Measurements from ENCODE around the gene TRIM23.

Gene TRIM23

GRCh38 chr5:65624025-65624570, at the start of gene TRIM23:
Gene TRIM23 (minus strand): TSS chr5:65624333. CDS start chr5:65624274, 59 bp downstream.
- WGBS (ENCODE audit: insufficient coverage, insufficient read length), result no CpG with 5 or more reads among the region's 32 CpGs

GRCh38 chr5:65672796-65673195, 48.7 kb upstream of the TRIM23 start:
- Histone ChIP-seq H3K36me3 (ENCODE audit: control insufficient read depth, insufficient read depth, low read length) (no peaks in the 10 kb centered on the region; the same call in 1 of the 2 replicates), H3K4me3 (ENCODE audit: low read length) (no peak overlapping the region), H3K4me1 (ENCODE audit: control insufficient read depth, insufficient read depth, low read length) (no peaks in the 10 kb centered on the region), H3K27ac (ENCODE audit: low read length) (no peak overlapping the region), H3K27me3 (ENCODE audit: control insufficient read depth, insufficient read depth, low read length) (no peaks in the 10 kb centered on the region), H3K9me3 (ENCODE audit: control insufficient read depth, insufficient read depth, low read length) (no peaks in the 10 kb centered on the region)
- no peak for DNase-seq (ENCODE audit: low read depth, low spot score)
- no CpG with 5 or more reads among the region's 1 CpG for WGBS (ENCODE audit: insufficient coverage, insufficient read length)

More at GRCh38 chr5:65624025-65624570, at the start of gene TRIM23:
- Histone ChIP-seq H3K36me3 (ENCODE audit: control insufficient read depth, insufficient read depth, low read length) (no peaks in the 10 kb centered on the region), H3K4me3 (ENCODE audit: low read length) (peak within 1 kb of the TSS; percentile 90), H3K27ac (ENCODE audit: low read length) (no peak within 1 kb of the TSS), H3K4me1 (ENCODE audit: control insufficient read depth, insufficient read depth, low read length) (no peaks in the 10 kb centered on the region), H3K9me3 (ENCODE audit: control insufficient read depth, insufficient read depth, low read length) (no peaks in the 10 kb centered on the region), H3K27me3 (ENCODE audit: control insufficient read depth, insufficient read depth, low read length) (no peaks in the 10 kb centered on the region)
- peak; percentile 61 for DNase-seq (ENCODE audit: low read depth, low spot score)

DNA sequence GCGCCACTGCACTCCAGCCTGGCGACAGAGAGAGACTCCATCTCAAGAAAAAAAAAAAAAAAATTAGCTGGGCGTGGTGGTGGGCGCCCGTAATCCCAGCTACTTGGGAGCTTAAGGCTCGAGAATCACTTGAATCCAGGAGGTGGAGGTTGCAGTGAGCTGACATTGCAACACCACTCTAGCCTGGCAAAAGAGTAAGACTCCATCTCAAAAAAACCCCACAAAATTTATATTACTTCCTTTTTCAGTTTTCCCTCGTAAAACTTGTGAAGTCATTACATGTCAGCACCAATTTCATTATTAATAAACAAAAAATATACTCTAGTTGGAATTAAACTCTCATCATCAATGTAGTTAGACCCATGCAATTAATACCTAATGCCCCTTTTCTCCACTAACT, 44.6 kb upstream of the TRIM23 start:
- H3K36me3 ChIP-seq (ENCODE audit: control insufficient read depth, insufficient read depth, low read length), result no peaks in the 10 kb centered on the region; the same call in 1 of the 2 replicates
- WGBS (ENCODE audit: insufficient coverage, insufficient read length), result 100% methylated on average over 1 of the region's 7 CpGs

DNA sequence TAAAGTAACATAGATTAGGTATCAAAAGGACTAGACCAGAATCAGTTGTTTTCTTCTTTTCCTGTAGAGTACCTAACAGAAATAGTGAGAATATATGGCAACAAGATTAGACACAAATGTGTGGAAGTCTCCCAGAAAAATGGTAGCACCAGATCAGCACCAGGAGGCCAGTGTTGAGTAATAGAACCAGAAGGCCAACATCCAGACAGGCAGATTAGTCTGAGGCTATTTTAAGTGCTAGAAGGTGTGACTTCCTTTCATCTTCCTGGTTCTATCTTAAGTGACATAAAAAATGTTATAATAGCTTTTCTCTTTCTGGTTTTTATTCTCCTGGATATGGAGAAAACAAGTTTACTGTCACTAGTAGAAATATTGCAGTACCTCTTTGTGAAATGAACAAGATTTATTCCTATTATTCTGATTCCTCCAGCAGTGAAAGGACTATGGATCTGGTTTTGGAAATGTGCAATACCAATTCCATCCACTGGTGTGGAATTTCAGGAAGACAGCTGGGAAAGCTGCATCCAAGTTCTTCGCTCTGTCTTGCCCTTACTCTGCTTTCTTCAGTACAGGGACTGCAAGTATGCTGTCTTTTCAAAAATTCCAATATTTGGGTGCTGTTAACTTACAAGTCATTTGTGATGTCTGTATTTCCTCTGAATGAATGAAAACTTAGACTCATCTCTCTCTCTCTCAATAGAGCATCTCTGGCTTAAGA, 39.8 kb upstream of the TRIM23 start:
- Histone ChIP-seq H3K9me3 (ENCODE audit: control insufficient read depth, insufficient read depth, low read length) (no peaks in the 10 kb centered on the region), H3K36me3 (ENCODE audit: control insufficient read depth, insufficient read depth, low read length) (no peaks in the 10 kb centered on the region), H3K4me1 (ENCODE audit: control insufficient read depth, insufficient read depth, low read length) (no peaks in the 10 kb centered on the region), H3K27ac (ENCODE audit: low read length) (no peak overlapping the region), H3K27me3 (ENCODE audit: control insufficient read depth, insufficient read depth, low read length) (no peaks in the 10 kb centered on the region), H3K4me3 (ENCODE audit: low read length) (no peak overlapping the region)
- no CpG with 5 or more reads among the region's 1 CpG for WGBS (ENCODE audit: insufficient coverage, insufficient read length)
- peak; percentile 16 for DNase-seq (ENCODE audit: low read depth, low spot score)

More for the DNA sequence above, 44.6 kb upstream of the TRIM23 start:
- H3K9me3 ChIP-seq (ENCODE audit: control insufficient read depth, insufficient read depth, low read length), result no peaks in the 10 kb centered on the region
- H3K4me3 ChIP-seq (ENCODE audit: low read length), result no peak overlapping the region
- no peak for DNase-seq (ENCODE audit: low read depth, low spot score)
- H3K27ac ChIP-seq (ENCODE audit: low read length), result no peak overlapping the region
- H3K27me3 ChIP-seq (ENCODE audit: control insufficient read depth, insufficient read depth, low read length), result no peaks in the 10 kb centered on the region
- H3K4me1 ChIP-seq (ENCODE audit: control insufficient read depth, insufficient read depth, low read length), result no peaks in the 10 kb centered on the region

- Histone ChIP-seq H3K36me3 (ENCODE audit: control insufficient read depth, insufficient read depth, low read length) (no peaks in the 10 kb centered on the region), H3K4me3 (ENCODE audit: low read length) (no peak overlapping the region), H3K9me3 (ENCODE audit: control insufficient read depth, insufficient read depth, low read length) (no peaks in the 10 kb centered on the region), H3K27ac (ENCODE audit: low read length) (no peak overlapping the region), H3K4me1 (ENCODE audit: control insufficient read depth, insufficient read depth, low read length) (no peaks in the 10 kb centered on the region), H3K27me3 (ENCODE audit: control insufficient read depth, insufficient read depth, low read length) (no peaks in the 10 kb centered on the region)
- DNase-seq (ENCODE audit: low read depth, low spot score), result no peak
- WGBS (ENCODE audit: insufficient coverage, insufficient read length), result no CpG with 5 or more reads among the region's 2 CpGs
These were observed 30.6 kb upstream of the TRIM23 start for GRCh38 chr5:65654713-65655112.

DNA sequence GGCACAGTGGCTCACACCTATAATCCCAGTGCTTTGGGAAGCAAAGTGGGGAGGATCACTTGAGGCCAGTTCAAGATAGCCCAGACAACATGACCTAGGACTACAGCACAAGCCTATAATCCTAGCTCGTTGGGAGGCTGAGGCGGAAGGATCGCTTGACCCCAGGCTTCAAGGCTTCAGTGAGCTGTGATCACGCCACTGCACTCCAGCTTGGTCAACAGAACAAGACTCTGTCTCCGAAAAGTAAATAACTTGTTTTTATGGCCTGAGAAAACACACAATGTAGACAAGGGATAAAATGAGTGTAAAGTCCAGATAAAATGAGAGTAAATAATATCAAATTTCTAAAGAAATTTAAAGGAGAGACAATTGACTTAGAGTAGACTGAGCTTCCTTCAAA, 27.0 kb upstream of the TRIM23 start:
- DNase-seq (ENCODE audit: low read depth, low spot score), result no peak
- Histone ChIP-seq H3K9me3 (ENCODE audit: control insufficient read depth, insufficient read depth, low read length) (no peaks in the 10 kb centered on the region), H3K36me3 (ENCODE audit: control insufficient read depth, insufficient read depth, low read length) (no peaks in the 10 kb centered on the region), H3K4me3 (ENCODE audit: low read length) (no peak overlapping the region), H3K27me3 (ENCODE audit: control insufficient read depth, insufficient read depth, low read length) (no peaks in the 10 kb centered on the region), H3K27ac (ENCODE audit: low read length) (no peak overlapping the region), H3K4me1 (ENCODE audit: control insufficient read depth, insufficient read depth, low read length) (no peaks in the 10 kb centered on the region)
- no CpG with 5 or more reads among the region's 5 CpGs for WGBS (ENCODE audit: insufficient coverage, insufficient read length)

DNA sequence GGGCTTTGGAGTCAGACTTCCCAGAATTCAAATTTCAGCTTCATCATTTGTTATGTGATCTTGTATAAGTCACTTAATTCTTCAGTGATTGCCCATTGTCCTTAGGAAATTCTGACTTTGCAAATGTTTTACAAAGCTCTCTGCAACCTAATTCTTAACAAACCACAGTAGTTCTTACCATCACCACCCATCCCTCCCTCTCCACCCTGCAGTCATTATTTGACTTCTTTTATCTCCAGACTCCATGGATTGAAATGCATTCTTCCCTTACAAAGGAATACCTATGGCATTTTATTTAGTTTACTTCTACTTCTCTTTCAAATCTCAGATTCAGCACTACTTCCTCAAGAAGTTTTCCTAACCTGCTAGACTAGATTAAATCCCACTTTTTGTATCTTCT, 23.8 kb upstream of the TRIM23 start:
- DNase-seq (ENCODE audit: low read depth, low spot score), result no peak
- H3K9me3 ChIP-seq (ENCODE audit: control insufficient read depth, insufficient read depth, low read length), result no peaks in the 10 kb centered on the region
- no peaks in the 10 kb centered on the region for H3K27me3 ChIP-seq (ENCODE audit: control insufficient read depth, insufficient read depth, low read length)
- H3K36me3 ChIP-seq (ENCODE audit: control insufficient read depth, insufficient read depth, low read length), result no peaks in the 10 kb centered on the region
- H3K27ac ChIP-seq (ENCODE audit: low read length), result no peak overlapping the region
- H3K4me3 ChIP-seq (ENCODE audit: low read length), result no peak overlapping the region
- no peaks in the 10 kb centered on the region for H3K4me1 ChIP-seq (ENCODE audit: control insufficient read depth, insufficient read depth, low read length)

DNA sequence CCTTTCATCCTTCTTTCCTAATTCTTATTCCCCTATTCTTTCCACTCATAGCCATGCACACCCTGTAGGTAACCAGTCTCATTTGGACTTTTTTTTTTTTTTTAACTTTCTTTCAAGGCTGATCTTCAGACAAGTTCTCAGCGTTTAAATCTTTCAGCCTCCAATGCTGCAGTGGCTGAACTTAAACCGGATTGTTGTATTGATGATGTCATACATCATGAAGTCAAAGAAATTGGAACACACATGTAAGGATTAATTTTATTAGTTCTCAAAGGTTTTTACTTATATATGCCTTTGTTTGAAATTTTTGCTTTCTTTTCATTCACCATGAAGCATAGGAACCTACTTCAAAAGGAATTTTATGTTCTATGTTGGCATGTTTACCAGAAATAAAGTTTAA, 22.8 kb upstream of the TRIM23 start:
- no peaks in the 10 kb centered on the region for H3K4me1 ChIP-seq (ENCODE audit: control insufficient read depth, insufficient read depth, low read length)
- no peak for DNase-seq (ENCODE audit: low read depth, low spot score)
- no peaks in the 10 kb centered on the region for H3K9me3 ChIP-seq (ENCODE audit: control insufficient read depth, insufficient read depth, low read length)
- WGBS (ENCODE audit: insufficient coverage, insufficient read length), result no CpG with 5 or more reads among the region's 2 CpGs
- no peaks in the 10 kb centered on the region for H3K36me3 ChIP-seq (ENCODE audit: control insufficient read depth, insufficient read depth, low read length)
- no peak overlapping the region for H3K4me3 ChIP-seq (ENCODE audit: low read length)
- no peak overlapping the region for H3K27ac ChIP-seq (ENCODE audit: low read length)
- no peaks in the 10 kb centered on the region for H3K27me3 ChIP-seq (ENCODE audit: control insufficient read depth, insufficient read depth, low read length)

GRCh38 chr5:65640240-65640639, 16.1 kb upstream of the TRIM23 start:
- no peak overlapping the region for H3K4me3 ChIP-seq (ENCODE audit: low read length)
- WGBS (ENCODE audit: insufficient coverage, insufficient read length), result no CpG with 5 or more reads among the region's 4 CpGs
- no peaks in the 10 kb centered on the region for H3K27me3 ChIP-seq (ENCODE audit: control insufficient read depth, insufficient read depth, low read length)
- no peaks in the 10 kb centered on the region for H3K36me3 ChIP-seq (ENCODE audit: control insufficient read depth, insufficient read depth, low read length)
- no peaks in the 10 kb centered on the region for H3K4me1 ChIP-seq (ENCODE audit: control insufficient read depth, insufficient read depth, low read length)
- H3K9me3 ChIP-seq (ENCODE audit: control insufficient read depth, insufficient read depth, low read length), result no peaks in the 10 kb centered on the region
- no peak for DNase-seq (ENCODE audit: low read depth, low spot score)
- no peak overlapping the region for H3K27ac ChIP-seq (ENCODE audit: low read length)

- no peak overlapping the region for H3K4me3 ChIP-seq (ENCODE audit: low read length)
- H3K9me3 ChIP-seq (ENCODE audit: control insufficient read depth, insufficient read depth, low read length), result no peaks in the 10 kb centered on the region
- no peak overlapping the region for H3K27ac ChIP-seq (ENCODE audit: low read length)
- no peaks in the 10 kb centered on the region; the same call in 1 of the 2 replicates for H3K36me3 ChIP-seq (ENCODE audit: control insufficient read depth, insufficient read depth, low read length)
- no peak for DNase-seq (ENCODE audit: low read depth, low spot score)
- no peaks in the 10 kb centered on the region for H3K4me1 ChIP-seq (ENCODE audit: control insufficient read depth, insufficient read depth, low read length)
- H3K27me3 ChIP-seq (ENCODE audit: control insufficient read depth, insufficient read depth, low read length), result no peaks in the 10 kb centered on the region
These were observed 6.8 kb upstream of the TRIM23 start for GRCh38 chr5:65630981-65631380.

DNA sequence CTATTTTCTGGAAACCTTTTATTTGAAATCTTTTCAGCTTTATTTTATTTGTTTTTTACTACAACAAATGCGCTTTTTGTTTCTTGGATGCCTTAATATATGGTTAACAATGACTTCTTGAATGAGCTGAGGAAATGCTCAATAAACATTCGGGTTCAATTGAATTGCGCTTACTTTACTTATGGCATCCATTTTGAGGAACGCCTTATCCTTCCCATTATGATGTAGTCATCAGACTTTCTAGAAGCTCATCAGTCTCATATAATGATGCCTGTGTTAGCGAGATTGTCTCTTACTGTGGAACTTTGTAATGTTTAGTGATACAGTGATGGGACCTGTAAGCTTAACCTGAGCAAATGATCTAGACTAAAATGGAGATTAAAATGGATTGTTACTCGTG, 1.6 kb upstream of the TRIM23 start:
- no peak overlapping the region for H3K27ac ChIP-seq (ENCODE audit: low read length)
- H3K36me3 ChIP-seq (ENCODE audit: control insufficient read depth, insufficient read depth, low read length), result no peaks in the 10 kb centered on the region; the same call in 1 of the 2 replicates
- WGBS (ENCODE audit: insufficient coverage, insufficient read length), result no CpG with 5 or more reads among the region's 6 CpGs
- no peaks in the 10 kb centered on the region for H3K27me3 ChIP-seq (ENCODE audit: control insufficient read depth, insufficient read depth, low read length)
- H3K4me3 ChIP-seq (ENCODE audit: low read length), result no peak overlapping the region; the same call in 1 of the 2 replicates
- DNase-seq (ENCODE audit: low read depth, low spot score), result no peak
- no peaks in the 10 kb centered on the region for H3K4me1 ChIP-seq (ENCODE audit: control insufficient read depth, insufficient read depth, low read length)
- no peaks in the 10 kb centered on the region for H3K9me3 ChIP-seq (ENCODE audit: control insufficient read depth, insufficient read depth, low read length)
